OCI-LY7 (cell line): ENCODE data around the gene SIRT4. TPM values are rescaled to one million over a fixed set of nuclear protein-coding genes. Genes with fewer than 3 reads are reported as not detected.

Experiments used
- BruUV-seq: library from RNA; stranded (reverse); fragments of 400-500 nt; replicated peaks from 2 replicates; lab custom pipeline; 2021; lab: Mats Ljungman, UMichigan
- CTCF ChIA-PET: fragments of 300-600 bp; sonication (Branson Sonifier 250); formaldehyde crosslinking; loops from one replicate; lab custom pipeline; 2022; ENCODE audit warnings: antibody characterized with exemption; ENCODE audit not compliant: unreplicated experiment; lab: Charles Lee
- POLR2A ChIA-PET: fragments of 300-600 bp; sonication (Branson Sonifier 250); formaldehyde crosslinking; loops from one replicate; lab custom pipeline; 2022; ENCODE audit warnings: antibody characterized with exemption; lab: Charles Lee
- DNase-seq: peaks from one replicate; pipeline ENCODE4 v3.0.0-alpha.2; 2015; ENCODE audit warnings: low spot score
- H2AFZ ChIP-seq: fragments of 200-600 bp; sonication (generic), shearing (Covaris generic); 2 replicates; pipeline ENCODE4 v1.6.1; 2014; ENCODE audit warnings: mild to moderate bottlenecking, antibody characterized with exemption, low read length, moderate library complexity
- H3K27ac ChIP-seq: fragments of 200-600 bp; sonication (generic); 2 replicates; pipeline ENCODE4 v1.5.1; 2014; ENCODE audit warnings: mixed run types, low read depth, mild to moderate bottlenecking, moderate library complexity, low read length, inconsistent platforms; ENCODE audit not compliant: poor library complexity, severe bottlenecking
- H3K36me3 ChIP-seq: fragments of 200-600 bp; sonication (generic); 2 replicates; pipeline ENCODE4 v1.6.1; 2014; ENCODE audit warnings: mild to moderate bottlenecking, antibody characterized with exemption, low read length, moderate library complexity, mixed read lengths; ENCODE audit not compliant: insufficient read depth
- H3K4me1 ChIP-seq: fragments of 200-600 bp; sonication (generic); 2 replicates; pipeline ENCODE4 v1.5.1; 2014; ENCODE audit warnings: mild to moderate bottlenecking, low read length; ENCODE audit not compliant: insufficient read depth, poor library complexity, severe bottlenecking
- H3K4me2 ChIP-seq: fragments of 200-600 bp; sonication (generic); 2 replicates; pipeline ENCODE4 v1.6.1; 2014; ENCODE audit warnings: mild to moderate bottlenecking, low read length
- H3K4me3 ChIP-seq: fragments of 200-600 bp; sonication (generic); 2 replicates; pipeline ENCODE4 v1.5.1; 2014; ENCODE audit warnings: mild to moderate bottlenecking, low read depth, low read length; ENCODE audit not compliant: poor library complexity, severe bottlenecking
- H3K79me2 ChIP-seq: fragments of 200-600 bp; sonication (generic); 2 replicates; pipeline ENCODE4 v1.6.1; 2016; ENCODE audit warnings: low read depth, mild to moderate bottlenecking, low read length, moderate library complexity, mixed read lengths; ENCODE audit not compliant: insufficient read depth
- H3K9me2 ChIP-seq: fragments of 200-600 bp; sonication (generic); 2 replicates; pipeline ENCODE4 v1.6.1; 2016; ENCODE audit warnings: mild to moderate bottlenecking, low read length, mixed read lengths; ENCODE audit not compliant: insufficient read depth
- H3K9me3 ChIP-seq: fragments of 200-600 bp; sonication (generic); 2 replicates; pipeline ENCODE4 v1.6.1; 2014; ENCODE audit warnings: mild to moderate bottlenecking, mixed run types, low read length, mixed read lengths
- H4K20me1 ChIP-seq: fragments of 200-600 bp; sonication (generic); 2 replicates; pipeline ENCODE4 v1.6.1; 2014; ENCODE audit warnings: mild to moderate bottlenecking, antibody characterized with exemption, low read length, moderate library complexity, mixed read lengths; ENCODE audit not compliant: insufficient read depth
- CTCF ChIP-seq: fragments of 200-600 bp; sonication (generic); conservative IDR thresholded peaks from 2 replicates; pipeline ENCODE4 v1.5.1; 2014; ENCODE audit warnings: mild to moderate bottlenecking, antibody characterized with exemption, low read length, moderate library complexity, mixed read lengths
- EZH2phosphoT487 ChIP-seq: fragments of 200-600 bp; sonication (generic); IDR thresholded peaks from 2 replicates; pipeline ENCODE4 v1.6.1; 2018; ENCODE audit warnings: low read depth, borderline replicate concordance, mild to moderate bottlenecking, mixed run types, antibody characterized with exemption, low read length, moderate library complexity, mixed read lengths
- intact Hi-C: fragments of 100-400 bp; cut with micrococcal nuclease; formaldehyde crosslinking; loops from one replicate; pipeline ENCODE4 v1.10.0; 2022; ENCODE audit not compliant: unreplicated experiment
- total RNA-seq, 2 experiments: library from RNA; depleted of rRNA in 1 of 2; stranded (reverse); fragments of >200 nt in 1 of 2; shearing (Covaris generic) in 1 of 2; gene quantifications; 2 replicates each; pipeline ENCODE4 v1.2.3, GENCODE V29; 2014 to 2022

SIRT4 gene
- total RNA-seq, 2 experiments from 2014 or later, result 1.4 to 2.1 TPM

DNA sequence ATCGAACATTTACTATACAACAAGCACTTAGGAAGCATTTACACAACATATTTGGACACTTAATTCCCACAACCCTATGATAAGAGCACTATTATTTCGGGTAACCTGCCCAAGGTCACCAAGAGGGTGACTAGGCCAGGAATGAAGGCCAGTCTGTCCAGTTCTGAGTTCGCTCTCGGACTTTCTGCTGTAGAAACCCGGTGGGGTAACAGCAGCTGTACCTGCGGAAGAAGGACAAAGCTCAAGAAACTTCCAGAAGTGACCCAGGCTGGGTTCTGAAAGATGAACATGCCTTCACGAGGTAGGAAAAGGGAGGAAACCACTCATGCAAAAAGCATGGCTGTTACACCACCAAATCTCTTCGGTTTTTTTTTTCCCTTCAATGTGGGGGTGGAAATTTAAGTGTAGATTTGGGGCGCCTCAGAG lies 14.7 kb downstream of the SIRT4 start:
- no peak for TF ChIP-seq CTCF
- TF ChIP-seq EZH2phosphoT487, result no peak
- intact Hi-C loops, result loop anchor here (5.0 kb wide), 1 partner anchor 120 kb away; the partner anchor contains the start of gene COX6A1

GRCh38 chr12:120317224-120318105 lies 15.3 kb downstream of the SIRT4 start:
- no peaks in the 10 kb centered on the region for H3K79me2 ChIP-seq
- DNase-seq, result peak; percentile 100
- TF ChIP-seq EZH2phosphoT487 (no peak), CTCF (peak; percentile 79)
- H3K36me3 ChIP-seq, result no peaks in the 10 kb centered on the region
- no TSS peak for BruUV-seq
- H3K4me2 ChIP-seq, result peak overlapping the region; percentile 82
- CTCF ChIA-PET, result interaction anchor here (1.2 kb wide), 1 partner anchor 12 kb away, joined by 3 read pairs; no protein-coding TSS in a partner anchor
- peaks cover 10% of the 10 kb centered on the region for H3K4me1 ChIP-seq
- intact Hi-C loops, result loop anchor here (5.0 kb wide), 1 partner anchor 120 kb away; the partner anchor contains the start of gene COX6A1
- POLR2A ChIA-PET, result interaction anchor here (0.6 to 2.2 kb wide), 11 partner anchors 11 to 1689 kb away, joined by 3 to 10 read pairs (median 4); partner anchors contain the start of genes RNU4-1 and RNU4-2
- H3K9me3 ChIP-seq, result no peaks in the 10 kb centered on the region
- peak overlapping the region; percentile 69 for H3K4me3 ChIP-seq
- peak overlapping the region; percentile 74 for H2AFZ ChIP-seq
- no peak overlapping the region for H3K27ac ChIP-seq
- no peaks in the 10 kb centered on the region for H3K9me2 ChIP-seq
- H4K20me1 ChIP-seq, result no peaks in the 10 kb centered on the region

More for the DNA sequence above, 14.7 kb downstream of the SIRT4 start:
- Histone ChIP-seq H3K9me3 (no peaks in the 10 kb centered on the region), H3K4me2 (peak overlapping the region; percentile 82), H3K36me3 (no peaks in the 10 kb centered on the region), H3K4me3 (peak overlapping the region; percentile 69), H2AFZ (peak overlapping the region; percentile 74), H3K9me2 (no peaks in the 10 kb centered on the region), H3K27ac (no peak overlapping the region), H3K79me2 (no peaks in the 10 kb centered on the region), H4K20me1 (no peaks in the 10 kb centered on the region), H3K4me1 (peaks cover 10% of the 10 kb centered on the region)
- ChIA-PET CTCF (interaction anchor here (1.2 kb wide), 1 partner anchor 11 kb away, joined by 3 read pairs; no protein-coding TSS in a partner anchor), POLR2A (interaction anchor here (0.5 to 2.2 kb wide), 10 partner anchors 10 to 150 kb away, joined by 3 to 10 read pairs (median 4); partner anchors contain the start of genes RNU4-1 and RNU4-2)
- no peak for DNase-seq
- BruUV-seq, result TSS peak; percentile 94
